RPMI8226 (cell line): Measurements from ENCODE around the gene NEURL1B.
"Not testable (repeated sequence)": the region's sequence is repeated elsewhere in the genome, so short reads cannot be mapped to it uniquely, and the experiment has no call there.

Source experiments
- DNase-seq: peaks from one replicate; pipeline ENCODE4 v3.0.0-alpha.2; 2015

The NEURL1B gene

GRCh38 chr5:172640822-172641358 is at the start of gene NEURL1B:
NEURL1B (plus strand) TSS chr5:172641263; CDS start chr5:172641407, 144 bp downstream.
- peak; percentile 87 for DNase-seq

- no peak for DNase-seq
These were observed 49.4 kb upstream of the NEURL1B start for GRCh38 chr5:172591636-172592035.

GRCh38 chr5:172592881-172593280 is 48.2 kb upstream of the NEURL1B start:
- no peak for DNase-seq

- no peak for DNase-seq
These were observed 47.8 kb upstream of the NEURL1B start for GRCh38 chr5:172593306-172593705.

GRCh38 chr5:172593721-172594235 is 47.3 kb upstream of the NEURL1B start:
- DNase-seq = no peak

GRCh38 chr5:172594431-172594830 is 46.6 kb upstream of the NEURL1B start:
- no peak for DNase-seq

GRCh38 chr5:172594867-172595466 is 46.1 kb upstream of the NEURL1B start:
- no peak for DNase-seq

- peak; percentile 78 for DNase-seq
These were observed 45.2 kb upstream of the NEURL1B start for GRCh38 chr5:172595596-172596455.

GRCh38 chr5:172596638-172597231 is 44.3 kb upstream of the NEURL1B start:
- no peak for DNase-seq

- no peak for DNase-seq
These were observed 43.3 kb upstream of the NEURL1B start for GRCh38 chr5:172597755-172598155.

- no peak for DNase-seq
These were observed 42.5 kb upstream of the NEURL1B start for GRCh38 chr5:172598251-172599203.

GRCh38 chr5:172599204-172599567 is 41.9 kb upstream of the NEURL1B start:
- no peak for DNase-seq

- DNase-seq = no peak
These were observed 40.5 kb upstream of the NEURL1B start for GRCh38 chr5:172600571-172600970.

GRCh38 chr5:172601576-172601975 is 39.5 kb upstream of the NEURL1B start:
- DNase-seq = not testable (repeated sequence)

GRCh38 chr5:172602783-172603231 is 38.3 kb upstream of the NEURL1B start:
- no peak for DNase-seq

- DNase-seq = no peak
These were observed 37.7 kb upstream of the NEURL1B start for GRCh38 chr5:172603251-172603806.

GRCh38 chr5:172605466-172605865 is 35.6 kb upstream of the NEURL1B start:
- DNase-seq = no peak

- no peak for DNase-seq
These were observed 34.8 kb upstream of the NEURL1B start for GRCh38 chr5:172606156-172606785.

GRCh38 chr5:172607213-172607793 is 33.8 kb upstream of the NEURL1B start:
- DNase-seq = no peak

GRCh38 chr5:172608773-172609172 is 32.3 kb upstream of the NEURL1B start:
- no peak for DNase-seq

- no peak for DNase-seq
These were observed 30.4 kb upstream of the NEURL1B start for GRCh38 chr5:172610643-172611042.
